GF-D8 (cell line): Measurements from ENCODE around the gene LHFPL6.

ENCODE experiments used
- DNase-seq: peaks from one replicate; lab custom pipeline; 2025; lab: John Stamatoyannopoulos, UW

LHFPL6 gene

DNA sequence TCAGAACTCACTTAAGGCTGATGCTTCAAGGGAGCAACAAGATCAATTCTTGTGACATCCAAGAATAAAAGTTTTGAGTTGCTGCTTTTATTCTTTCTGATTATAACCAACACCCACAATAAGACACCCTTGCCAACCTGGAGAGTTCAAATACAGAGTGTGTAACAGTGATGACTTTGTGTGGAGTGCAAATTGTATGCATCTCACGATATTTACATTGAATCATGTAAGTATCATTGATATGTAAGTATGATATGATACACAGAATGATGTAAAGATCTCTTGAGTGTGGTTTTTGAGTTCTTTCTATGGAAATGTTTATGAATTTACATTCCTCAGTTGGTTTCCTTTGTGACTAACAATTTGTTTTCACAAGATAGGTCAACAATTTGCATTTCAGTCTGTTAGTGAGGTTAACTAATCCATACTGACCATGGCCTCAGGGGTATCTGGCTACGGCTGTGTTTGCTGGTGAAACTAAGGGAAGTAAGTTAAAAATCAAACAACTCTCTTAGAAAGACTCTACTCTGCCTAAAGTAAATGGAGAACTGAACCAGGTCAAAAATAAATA lies 12.4 kb downstream of the LHFPL6 start:
- no peak for DNase-seq

DNA sequence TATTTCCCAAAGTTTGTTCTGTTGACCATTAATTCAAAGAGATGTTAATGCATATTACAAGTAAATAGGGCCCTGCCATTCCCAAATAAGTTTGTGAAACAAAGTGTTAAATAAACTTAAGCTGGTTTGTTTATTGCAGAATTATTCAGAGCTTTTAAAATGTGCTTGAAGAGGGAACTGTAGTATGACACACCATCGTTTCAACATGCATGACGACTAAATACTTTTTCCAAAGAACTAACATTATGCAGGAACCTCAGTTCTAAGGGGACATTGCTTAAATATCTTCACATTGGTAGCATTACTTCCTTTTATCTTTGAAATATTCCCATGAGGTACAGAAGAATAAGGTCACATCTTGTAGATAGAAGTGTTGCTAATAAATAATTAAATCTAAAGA lies 14.6 kb downstream of the LHFPL6 start:
- no peak for DNase-seq

DNA sequence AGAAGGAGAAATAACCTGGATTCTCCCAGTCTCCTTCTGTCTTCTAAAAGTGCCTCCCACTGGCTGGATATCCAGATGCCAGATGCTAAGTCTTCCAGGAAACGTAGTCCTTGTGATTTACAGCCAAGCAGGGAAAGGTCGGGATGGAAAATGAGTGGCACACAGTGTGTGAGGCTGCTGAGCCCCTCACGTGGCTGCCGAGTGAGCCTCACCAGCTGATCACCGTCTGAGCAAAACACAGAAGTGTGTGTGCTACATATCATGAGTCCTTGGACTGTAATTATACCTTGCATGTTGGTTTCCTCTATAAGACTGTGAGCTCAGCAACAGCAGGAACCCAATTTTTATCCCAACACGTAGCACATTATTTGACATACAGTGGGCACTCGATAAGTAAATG lies 15.1 kb downstream of the LHFPL6 start:
- DNase-seq: no peak

GRCh38 chr13:39586958-39587605 lies 15.9 kb downstream of the LHFPL6 start:
- no peak for DNase-seq

GRCh38 chr13:39586151-39586550 lies 16.8 kb downstream of the LHFPL6 start:
- no peak for DNase-seq

GRCh38 chr13:39585219-39585618 lies 17.8 kb downstream of the LHFPL6 start:
- DNase-seq: no peak

DNA sequence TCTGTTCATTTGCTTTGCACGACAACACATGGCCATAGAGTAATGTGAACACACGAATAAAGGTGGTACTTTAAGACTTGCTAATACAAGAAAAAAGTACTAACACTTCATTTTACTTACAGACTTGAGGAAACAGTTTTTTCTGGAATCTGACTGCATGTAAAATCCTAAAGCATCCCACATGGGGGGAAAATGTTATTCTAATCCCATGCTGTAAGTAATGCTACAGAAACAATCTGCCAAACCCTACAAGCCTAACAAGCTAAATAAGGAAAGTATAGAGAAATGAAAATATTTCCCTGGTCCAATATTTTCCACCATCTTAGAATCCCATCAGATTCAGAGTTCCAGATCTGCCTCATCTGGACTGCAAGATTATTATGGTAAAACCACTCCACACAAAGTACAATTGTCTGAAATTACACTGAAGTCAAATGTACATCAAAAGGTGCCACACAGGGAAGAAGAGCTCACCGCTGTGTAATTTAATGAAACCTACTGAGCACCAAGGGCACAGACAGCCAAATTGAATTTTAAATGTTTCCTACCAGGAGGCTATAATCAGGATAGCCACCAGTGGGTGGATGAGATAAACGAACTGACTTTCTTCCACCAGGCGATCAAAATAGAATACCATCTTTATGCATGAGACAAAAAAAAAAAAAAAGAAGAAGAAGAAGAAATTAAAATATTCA lies 22.0 kb downstream of the LHFPL6 start:
- DNase-seq: no peak

GRCh38 chr13:39578821-39579291 lies 24.1 kb downstream of the LHFPL6 start:
- no peak for DNase-seq

- DNase-seq: no peak
Observed at GRCh38 chr13:39577838-39578491, 25.0 kb downstream of the LHFPL6 start.

DNA sequence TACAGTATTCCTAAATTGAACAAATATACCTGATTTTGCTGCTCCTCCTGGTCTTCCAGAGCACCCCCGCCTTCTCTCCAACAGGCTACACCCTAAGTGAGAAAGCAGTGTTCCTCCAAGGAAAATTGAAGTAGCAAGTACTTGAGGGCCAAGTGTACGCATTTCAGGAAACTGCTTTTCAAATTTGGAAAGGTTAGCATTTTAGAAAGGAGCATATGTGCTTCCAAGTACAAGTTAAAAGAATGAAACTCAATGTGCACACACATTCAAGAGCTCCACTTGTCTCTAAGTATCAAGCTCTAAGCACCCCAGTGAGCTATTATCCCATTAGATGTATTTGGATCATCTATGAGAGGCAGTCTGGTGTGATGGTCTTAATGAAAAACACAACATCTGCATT lies 25.8 kb downstream of the LHFPL6 start:
- DNase-seq: no peak

- DNase-seq: no peak
Observed at GRCh38 chr13:39575641-39576238, 27.3 kb downstream of the LHFPL6 start.

GRCh38 chr13:39571502-39572092 lies 31.4 kb downstream of the LHFPL6 start:
- no peak for DNase-seq

- no peak for DNase-seq
Observed at GRCh38 chr13:39567569-39567968, 35.4 kb downstream of the LHFPL6 start.

DNA sequence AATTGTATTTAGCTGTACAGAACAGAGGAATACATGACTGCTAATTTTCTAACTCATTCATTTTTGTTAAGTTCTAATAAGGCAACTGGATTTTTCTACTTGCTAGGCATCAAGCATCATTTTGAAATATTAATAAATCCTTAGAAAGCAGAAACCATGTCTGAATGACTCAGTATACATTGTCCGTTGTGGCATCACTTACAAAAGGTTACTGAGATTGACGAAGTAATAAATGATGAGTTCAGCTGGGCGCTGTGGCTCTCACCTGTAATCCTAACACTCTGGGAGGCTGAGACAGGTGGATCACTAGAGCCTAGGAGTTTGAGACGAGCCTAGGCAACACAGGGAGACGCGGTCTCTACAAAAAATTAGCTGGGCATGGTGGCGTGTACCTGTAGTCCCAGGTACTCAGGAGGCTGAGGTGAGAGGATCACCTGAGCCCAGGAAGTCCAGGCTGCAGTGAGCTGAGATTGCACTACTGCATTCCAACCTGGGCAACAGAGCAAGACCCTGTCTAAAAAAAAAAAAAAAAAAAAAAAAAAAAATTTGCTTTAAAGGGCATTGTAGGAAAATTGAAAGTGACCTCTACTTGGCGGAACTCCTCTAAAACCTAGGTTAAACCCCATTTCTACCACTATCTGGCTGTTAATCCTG lies 36.6 kb downstream of the LHFPL6 start:
- DNase-seq: no peak

GRCh38 chr13:39565036-39565949 lies 37.7 kb downstream of the LHFPL6 start:
- DNase-seq: no peak

DNA sequence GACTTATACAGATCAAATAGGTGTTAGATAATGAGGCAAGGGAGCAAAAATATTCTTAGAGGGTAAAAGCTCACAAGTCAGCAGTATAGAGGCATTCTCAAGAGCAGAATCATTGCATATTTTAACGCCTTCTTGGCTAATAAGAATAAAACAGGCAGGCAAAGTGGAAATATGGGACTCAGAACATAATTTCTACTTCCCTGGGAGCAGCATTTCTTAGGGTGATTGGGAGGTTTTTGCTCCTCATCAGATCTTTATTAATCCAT lies 39.6 kb downstream of the LHFPL6 start:
- DNase-seq: no peak

GRCh38 chr13:39561971-39562370 lies 41.0 kb downstream of the LHFPL6 start:
- DNase-seq: no peak

GRCh38 chr13:39559847-39560246 lies 43.1 kb downstream of the LHFPL6 start:
- no peak for DNase-seq

DNA sequence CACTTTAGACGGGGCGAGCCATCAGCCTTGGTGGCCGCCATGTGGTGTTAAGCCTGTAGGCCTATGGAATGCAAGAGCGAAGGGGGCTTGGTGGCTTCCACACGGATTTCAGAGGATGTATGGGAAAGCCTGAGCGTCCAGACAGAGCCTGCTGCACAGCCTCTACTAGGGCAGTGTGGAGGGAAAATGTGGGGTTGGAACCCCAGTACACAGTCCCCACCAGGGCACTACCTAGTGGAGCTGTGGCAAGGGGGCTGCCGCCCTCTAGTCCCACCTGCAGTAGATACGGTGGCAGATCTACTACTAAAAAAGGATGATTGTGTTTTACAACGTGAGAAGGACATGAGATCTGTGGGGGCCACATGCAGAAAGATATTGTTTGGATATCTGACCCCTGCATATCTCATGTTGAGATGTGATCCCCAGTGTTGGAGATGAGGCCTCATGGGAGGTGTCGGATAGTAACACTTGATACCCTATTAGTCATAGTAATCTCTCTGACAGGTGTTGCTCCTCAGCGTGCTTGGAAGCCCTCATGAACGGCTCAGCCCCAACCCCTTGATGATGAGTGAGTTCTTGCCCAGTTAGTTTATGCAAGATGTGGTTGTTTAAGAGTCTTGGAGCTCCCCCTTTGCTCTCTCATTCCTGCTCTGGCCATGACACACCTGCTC lies 45.6 kb downstream of the LHFPL6 start:
- DNase-seq: no peak

- DNase-seq: no peak
Observed at GRCh38 chr13:39556866-39557265, 46.1 kb downstream of the LHFPL6 start.
